Activated B cell treated with CpG ODN at 0.5 μM for 24 hours (primary cell): ENCODE results near the gene ATP8B3. TPM values are rescaled to one million over a fixed set of nuclear protein-coding genes. Genes with fewer than 3 reads are reported as not detected.

Source experiments
- ATAC-seq: fragments of 200-7000 bp; cut with Tn5 transposase; one replicate; pipeline ENCODE4 v1.10.0; 2021; ENCODE audit warnings: low read depth, mild to moderate bottlenecking, moderate library complexity
- CTCF ChIA-PET: fragments of 350-600 bp; sonication (Branson Sonifier 250); formaldehyde crosslinking; loops from one replicate; lab custom pipeline; 2021; ENCODE audit warnings: antibody characterized with exemption; lab: Charles Lee
- POLR2A ChIA-PET: fragments of 350-600 bp; sonication (Branson Sonifier 250); formaldehyde crosslinking; loops from one replicate; lab custom pipeline; 2021; ENCODE audit warnings: antibody characterized with exemption; lab: Charles Lee
- DNase-seq: peaks from one replicate; pipeline ENCODE4 v3.0.0; 2022
- H3K27ac Mint-ChIP-seq: one replicate; pipeline ENCODE4 v1.8.0; 2020; ENCODE audit warnings: mixed read lengths
- H3K27me3 Mint-ChIP-seq: one replicate; pipeline ENCODE4 v1.8.0; 2021; ENCODE audit warnings: mixed read lengths
- H3K36me3 Mint-ChIP-seq: one replicate; pipeline ENCODE4 v1.8.0; 2021; ENCODE audit warnings: low read depth, mixed read lengths
- H3K4me1 Mint-ChIP-seq: one replicate; pipeline ENCODE4 v1.8.0; 2021; ENCODE audit warnings: mixed read lengths
- H3K4me3 Mint-ChIP-seq: one replicate; pipeline ENCODE4 v1.8.0; 2020; ENCODE audit warnings: mild to moderate bottlenecking, mixed read lengths
- H3K9me3 Mint-ChIP-seq: one replicate; pipeline ENCODE4 v1.8.0; 2020; ENCODE audit warnings: mixed read lengths
- intact Hi-C: fragments of 100-400 bp; cut with micrococcal nuclease; formaldehyde crosslinking; loops from one replicate; pipeline ENCODE4 v1.15.1; 2024
- total RNA-seq: library from RNA; stranded (reverse); gene quantifications from 2 replicates; pipeline ENCODE4 v1.2.3, GENCODE V29; 2022
- TF ChIP-seq, protein P1 (sequence below): fragments of 200-600 bp; IDR thresholded peaks from one replicate; pipeline ENCODE4 v1.8.0; 2022; ENCODE audit warnings: antibody characterized with exemption, mild to moderate bottlenecking

ATP8B3 gene
- total RNA-seq, 1 donor from 2014 or later = 3.9 TPM

DNA sequence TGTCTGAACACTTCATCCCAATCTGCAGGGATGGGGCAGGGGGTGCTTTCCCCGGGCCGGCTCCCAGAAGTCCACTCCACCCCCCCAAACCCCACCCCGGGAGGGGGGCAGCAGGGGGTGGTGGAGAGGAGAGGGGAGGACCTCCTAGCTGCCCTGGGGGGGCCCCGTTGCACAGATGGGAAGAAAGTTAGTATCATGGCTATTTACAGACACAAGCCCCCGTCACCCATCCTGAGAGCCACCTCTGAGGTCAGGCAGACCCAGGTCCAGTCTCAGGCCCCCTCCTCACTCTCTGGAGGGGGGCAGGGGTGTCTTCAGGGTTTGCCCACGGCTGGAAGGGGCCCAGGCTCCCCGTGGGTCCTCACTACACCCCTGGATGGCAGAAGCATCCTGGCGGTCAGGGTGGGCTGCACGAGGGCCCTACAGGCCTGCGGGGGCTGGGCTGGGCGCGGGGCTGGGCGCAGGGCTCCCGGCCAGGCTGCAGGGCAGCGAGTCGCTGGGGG lies 42.0 kb upstream of the ATP8B3 start:
- POLR2A ChIA-PET = interaction anchor here (1.2 to 1.4 kb wide), 2 partner anchors 89 to 585 kb away, joined by 3 to 5 read pairs; partner anchors contain the start of gene CIRBP
- TF ChIP-seq, protein P1, sequence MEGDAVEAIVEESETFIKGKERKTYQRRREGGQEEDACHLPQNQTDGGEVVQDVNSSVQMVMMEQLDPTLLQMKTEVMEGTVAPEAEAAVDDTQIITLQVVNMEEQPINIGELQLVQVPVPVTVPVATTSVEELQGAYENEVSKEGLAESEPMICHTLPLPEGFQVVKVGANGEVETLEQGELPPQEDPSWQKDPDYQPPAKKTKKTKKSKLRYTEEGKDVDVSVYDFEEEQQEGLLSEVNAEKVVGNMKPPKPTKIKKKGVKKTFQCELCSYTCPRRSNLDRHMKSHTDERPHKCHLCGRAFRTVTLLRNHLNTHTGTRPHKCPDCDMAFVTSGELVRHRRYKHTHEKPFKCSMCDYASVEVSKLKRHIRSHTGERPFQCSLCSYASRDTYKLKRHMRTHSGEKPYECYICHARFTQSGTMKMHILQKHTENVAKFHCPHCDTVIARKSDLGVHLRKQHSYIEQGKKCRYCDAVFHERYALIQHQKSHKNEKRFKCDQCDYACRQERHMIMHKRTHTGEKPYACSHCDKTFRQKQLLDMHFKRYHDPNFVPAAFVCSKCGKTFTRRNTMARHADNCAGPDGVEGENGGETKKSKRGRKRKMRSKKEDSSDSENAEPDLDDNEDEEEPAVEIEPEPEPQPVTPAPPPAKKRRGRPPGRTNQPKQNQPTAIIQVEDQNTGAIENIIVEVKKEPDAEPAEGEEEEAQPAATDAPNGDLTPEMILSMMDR = no peak

DNA sequence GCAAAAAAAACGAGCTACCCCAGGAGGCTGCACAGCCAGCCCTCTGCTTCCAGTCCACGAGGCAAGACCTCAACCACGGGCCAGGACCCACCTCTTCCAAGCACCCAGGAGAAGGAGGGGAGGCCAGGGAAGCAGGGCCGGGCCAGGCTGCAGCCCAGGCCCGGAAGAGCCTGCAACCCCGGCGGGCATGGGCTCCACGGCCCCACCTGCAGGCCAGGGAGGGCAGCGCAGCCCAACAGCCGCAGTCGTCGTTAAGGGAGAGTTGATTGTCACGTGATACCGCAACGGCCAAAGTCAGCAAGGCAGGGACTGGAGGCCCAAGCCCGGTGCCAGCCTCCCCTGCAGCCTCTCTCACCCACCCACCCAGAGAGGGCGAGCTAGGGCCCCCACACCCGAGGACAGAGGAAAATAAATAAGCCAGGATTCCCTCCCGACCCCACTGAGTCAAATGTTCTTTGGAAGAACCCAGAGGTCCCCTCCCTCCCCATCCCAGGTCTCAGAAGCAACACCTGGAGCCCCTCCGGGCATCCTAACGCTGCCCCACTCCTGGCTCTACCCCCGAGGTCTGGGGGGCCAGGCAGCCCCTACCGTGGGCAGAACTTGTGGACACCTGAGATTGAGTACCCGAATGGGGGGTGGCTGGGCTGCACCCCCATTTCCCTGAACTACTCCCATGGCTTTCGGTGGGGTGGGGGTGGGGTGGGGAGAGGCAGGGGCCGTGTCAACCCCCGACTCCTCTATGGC lies 41.4 kb upstream of the ATP8B3 start:
- POLR2A ChIA-PET = interaction anchor here (0.5 to 0.6 kb wide), 2 partner anchors 267 to 505 kb away, joined by 3 to 4 read pairs; no protein-coding TSS in a partner anchor
- Mint-ChIP-seq H3K9me3 (no peaks in the 10 kb centered on the region), H3K36me3 (peaks cover 2% of the 10 kb centered on the region), H3K27ac (peak overlapping the region; percentile 84), H3K4me1 (peaks cover 72% of the 10 kb centered on the region), H3K27me3 (no peaks in the 10 kb centered on the region), H3K4me3 (peak overlapping the region; percentile 77)
- TF ChIP-seq, protein P1 = peak; percentile 60
- CTCF ChIA-PET = no interaction called here
- peak; percentile 82 for DNase-seq
- peak; percentile 47 for ATAC-seq
- intact Hi-C loops = loop anchor here (1.0 to 10.0 kb wide), 2 partner anchors 9 to 761 kb away; no protein-coding TSS in a partner anchor

More for the DNA sequence above, 42.0 kb upstream of the ATP8B3 start:
- CTCF ChIA-PET = interaction anchor here (1.4 kb wide), 1 partner anchor 28 kb away, joined by 3 read pairs; no protein-coding TSS in a partner anchor
- no peaks in the 10 kb centered on the region for H3K9me3 Mint-ChIP-seq
- DNase-seq = no peak
- intact Hi-C loops = loop anchor here (10.0 kb wide), 1 partner anchor 761 kb away; no protein-coding TSS in a partner anchor
- H3K36me3 Mint-ChIP-seq = peaks cover 2% of the 10 kb centered on the region
- no peak overlapping the region for H3K27ac Mint-ChIP-seq
- H3K27me3 Mint-ChIP-seq = no peaks in the 10 kb centered on the region
- no peak overlapping the region for H3K4me3 Mint-ChIP-seq
- no peak for ATAC-seq
- H3K4me1 Mint-ChIP-seq = peaks cover 72% of the 10 kb centered on the region

DNA sequence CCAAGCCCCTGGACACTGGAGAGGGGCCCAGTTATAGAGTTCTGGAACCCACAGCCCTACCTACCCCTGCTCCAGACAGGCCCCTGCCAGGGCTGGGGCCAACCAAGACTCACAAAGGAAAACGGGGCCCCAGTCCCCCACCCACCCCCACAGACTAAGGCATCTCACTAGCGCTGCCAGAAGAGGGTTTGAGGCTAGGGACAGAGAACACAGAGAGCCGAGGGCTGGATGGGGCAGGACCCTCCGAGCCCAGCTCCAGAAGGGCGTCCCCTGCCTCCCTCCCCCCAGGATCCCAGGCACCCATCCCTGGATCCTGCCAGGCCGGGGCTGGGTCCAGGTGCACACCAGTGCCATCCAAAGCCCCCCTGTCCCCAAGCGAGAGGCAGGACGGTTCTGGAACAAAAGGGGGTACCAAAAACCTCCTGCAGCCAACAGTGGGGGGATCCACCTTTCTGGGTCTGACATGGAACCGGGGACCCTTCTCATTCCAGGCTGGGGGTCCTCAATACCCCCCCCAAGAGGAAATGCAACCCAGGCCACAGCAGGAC lies 40.6 kb upstream of the ATP8B3 start:
- intact Hi-C loops = loop anchor here (1.0 to 10.0 kb wide), 2 partner anchors 10 to 762 kb away; no protein-coding TSS in a partner anchor
- Mint-ChIP-seq H3K36me3 (peaks cover 3% of the 10 kb centered on the region), H3K9me3 (no peaks in the 10 kb centered on the region), H3K27me3 (no peaks in the 10 kb centered on the region), H3K4me1 (peaks cover 64% of the 10 kb centered on the region), H3K4me3 (no peak overlapping the region), H3K27ac (no peak overlapping the region)
- ATAC-seq = no peak
- POLR2A ChIA-PET = interaction anchor here (0.6 to 1.2 kb wide), 2 partner anchors 189 to 266 kb away, joined by 3 to 4 read pairs; no protein-coding TSS in a partner anchor
- CTCF ChIA-PET = no interaction called here
- TF ChIP-seq, protein P1 = no peak
- DNase-seq = no peak

DNA sequence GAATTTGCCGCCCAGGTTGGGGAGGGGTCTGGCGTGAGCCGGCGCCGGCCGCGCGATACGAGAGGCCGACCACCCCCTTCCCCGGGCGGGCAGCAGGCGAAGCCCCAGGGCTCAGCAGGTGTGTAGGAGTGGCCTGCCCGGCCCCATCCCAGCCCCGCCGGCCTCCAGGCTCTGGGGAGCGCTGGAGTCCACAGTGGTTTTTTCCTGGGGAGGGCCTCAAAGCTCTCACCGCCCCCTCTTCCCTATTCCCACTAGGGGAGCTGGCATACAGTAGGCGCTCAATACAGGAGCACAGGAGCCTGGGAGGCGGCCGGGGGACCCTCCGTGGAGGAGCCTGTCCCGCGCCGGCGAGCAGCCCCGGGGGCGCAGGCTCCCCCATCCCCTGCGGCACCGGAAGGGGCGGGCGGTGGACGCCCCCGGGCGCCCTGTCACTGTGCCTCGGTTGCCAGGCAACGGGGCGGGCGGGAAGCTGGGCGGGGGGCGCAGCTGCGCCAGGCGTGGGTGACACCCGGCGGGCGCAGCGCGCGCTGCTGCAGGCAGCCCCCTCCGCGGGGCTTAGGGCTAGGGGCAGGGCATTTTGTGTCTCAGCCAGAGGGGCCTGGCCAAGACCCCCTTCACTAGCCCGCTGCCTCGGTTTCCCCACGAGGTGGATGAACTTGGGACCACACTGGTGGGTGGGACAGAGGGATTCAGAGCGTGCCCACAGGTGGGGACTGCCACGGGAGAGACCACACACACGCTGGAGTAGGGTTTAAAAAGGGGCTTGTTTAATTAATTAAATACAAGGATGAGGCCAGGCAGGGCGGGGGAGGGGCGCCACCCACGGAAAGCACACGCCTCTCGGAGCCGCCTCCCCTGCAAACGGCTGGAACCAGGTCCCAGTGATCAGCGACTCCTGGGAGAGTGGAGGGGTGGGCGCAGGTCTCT lies 39.8 kb upstream of the ATP8B3 start:
- ATAC-seq (no peak), DNase-seq (peak; percentile 46)
- ChIA-PET POLR2A (interaction anchor here (0.6 to 1.2 kb wide), 2 partner anchors 140 to 190 kb away, joined by 3 to 4 read pairs; no protein-coding TSS in a partner anchor), CTCF (no interaction called here)
- TF ChIP-seq, protein P1 = no peak
- Mint-ChIP-seq H3K36me3 (peaks cover 7% of the 10 kb centered on the region), H3K27ac (no peak overlapping the region), H3K4me3 (no peak overlapping the region), H3K27me3 (no peaks in the 10 kb centered on the region), H3K4me1 (peaks cover 65% of the 10 kb centered on the region), H3K9me3 (no peaks in the 10 kb centered on the region)
- intact Hi-C loops = loop anchor here (10.0 kb wide), 1 partner anchor 763 kb away; no protein-coding TSS in a partner anchor
